Measurements from ENCODE around the gene ZNF839.

ZNF839 gene

DNA sequence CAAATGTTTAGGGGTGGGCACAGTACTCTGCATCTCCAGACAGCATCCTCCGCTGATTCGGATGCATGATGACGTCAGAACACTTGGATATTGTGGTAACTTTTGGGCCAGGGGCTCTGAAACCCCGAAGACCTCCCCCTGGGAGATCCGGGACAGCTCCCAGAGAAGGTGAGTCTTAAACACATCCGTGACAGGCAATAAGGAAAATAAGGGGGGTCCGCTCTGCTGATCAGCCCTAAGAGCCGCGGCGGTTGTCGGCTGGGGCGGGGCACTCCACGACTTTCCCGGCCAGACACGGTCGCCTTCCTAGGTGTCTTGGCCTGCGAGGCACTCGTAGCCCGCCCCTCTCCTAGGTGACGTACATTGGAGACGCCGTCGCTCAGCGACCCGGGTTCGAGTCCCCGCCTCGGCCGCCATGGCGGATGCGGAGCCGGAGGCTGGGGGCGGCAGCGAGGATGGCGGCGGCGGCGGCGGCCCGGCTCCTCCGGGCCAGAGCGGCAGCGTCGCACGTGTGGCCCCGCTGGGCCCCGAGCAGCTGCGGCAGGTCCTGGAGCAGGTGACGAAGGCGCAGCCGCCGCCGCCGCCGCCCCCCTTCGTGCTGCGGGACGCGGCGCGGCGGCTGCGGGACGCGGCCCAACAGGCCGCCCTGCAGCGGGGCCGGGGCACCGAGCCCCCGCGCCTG lies at the start of gene ZNF839:
ZNF839 (plus strand) TSS at position 396 of the 682 bp plus-strand sequence; CDS start at position 416, 20 bp downstream.
- no peaks in the 10 kb centered on the region for H3K27me3 ChIP-seq (ENCODE audit: insufficient read depth, poor library complexity, severe bottlenecking)
- peaks cover 10% of the 10 kb centered on the region; the same call in 1 of the 2 replicates for H3K36me3 ChIP-seq (ENCODE audit: low read depth)
- TF ChIP-seq CTCF (IDR thresholded peaks at IDR 0.05; ENCODE audit: poor library complexity, severe bottlenecking): no peak
- H3K9me3 ChIP-seq (ENCODE audit: severe bottlenecking): no peaks in the 10 kb centered on the region
- peak; percentile 41 for ATAC-seq (ENCODE audit: low read depth)
- H3K4me1 ChIP-seq (ENCODE audit: insufficient read depth, poor library complexity, severe bottlenecking): peaks cover 18% of the 10 kb centered on the region
- H3K27ac ChIP-seq (ENCODE audit: poor library complexity, severe bottlenecking): peak within 1 kb of the TSS; percentile 67
- H3K4me3 ChIP-seq (ENCODE audit: severe bottlenecking): peak within 1 kb of the TSS; percentile 98
- peak; percentile 96 for DNase-seq (ENCODE audit: low spot score)

DNA sequence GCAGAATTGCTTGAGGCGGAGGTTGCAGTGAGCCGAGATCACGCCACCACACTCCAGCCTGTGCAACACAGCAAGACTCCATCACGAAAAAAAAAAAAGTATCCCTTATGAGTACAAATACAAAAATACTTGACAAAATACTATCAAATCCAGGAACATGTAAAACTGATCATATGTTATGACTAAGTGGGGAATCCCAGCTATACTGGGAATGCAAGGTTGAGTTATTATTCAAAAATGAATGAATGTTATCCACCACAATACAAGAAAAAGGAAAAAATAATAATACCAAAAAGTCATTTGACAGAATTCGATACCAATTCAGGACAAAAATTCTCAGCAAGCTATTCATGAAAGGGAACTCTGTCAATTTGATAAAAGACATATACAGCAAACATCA lies 47.2 kb upstream of the ZNF839 start:
- no peak overlapping the region for H3K4me3 ChIP-seq (ENCODE audit: severe bottlenecking)
- DNase-seq (ENCODE audit: low spot score) (no peak), ATAC-seq (ENCODE audit: low read depth) (0 out of 3 replicates have a peak, but pooled peaks have one; percentile 35)
- no peak for TF ChIP-seq CTCF (IDR thresholded peaks at IDR 0.05; ENCODE audit: poor library complexity, severe bottlenecking)
- H3K4me1 ChIP-seq (ENCODE audit: insufficient read depth, poor library complexity, severe bottlenecking): peaks cover 19% of the 10 kb centered on the region
- H3K27me3 ChIP-seq (ENCODE audit: insufficient read depth, poor library complexity, severe bottlenecking): no peaks in the 10 kb centered on the region
- peak overlapping the region; percentile 15 for H3K27ac ChIP-seq (ENCODE audit: poor library complexity, severe bottlenecking)
- peaks cover 13% of the 10 kb centered on the region for H3K36me3 ChIP-seq (ENCODE audit: low read depth)
- no peaks in the 10 kb centered on the region for H3K9me3 ChIP-seq (ENCODE audit: severe bottlenecking)

DNA sequence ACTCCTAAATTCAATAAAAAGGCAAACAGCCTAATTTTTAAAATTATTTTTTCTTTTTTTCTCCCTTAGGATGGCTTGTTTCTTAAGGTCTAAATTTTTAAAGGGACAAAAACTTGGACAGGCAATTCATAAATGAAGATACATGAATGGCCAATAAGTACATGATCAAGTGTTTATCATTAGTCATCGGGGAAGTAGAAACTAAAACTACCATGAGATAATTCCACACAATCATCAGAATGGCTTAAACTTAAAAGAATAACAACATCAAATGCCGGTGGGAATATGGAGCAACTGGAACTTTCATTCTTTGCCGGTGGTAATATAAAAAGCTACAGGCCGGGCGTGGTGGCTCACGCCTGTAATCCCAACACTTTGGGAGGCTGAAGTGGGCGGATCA lies 43.7 kb upstream of the ZNF839 start:
- TF ChIP-seq CTCF (IDR thresholded peaks at IDR 0.05; ENCODE audit: poor library complexity, severe bottlenecking): no peak
- peak overlapping the region; percentile 100 for H3K27ac ChIP-seq (ENCODE audit: poor library complexity, severe bottlenecking)
- no peaks in the 10 kb centered on the region for H3K9me3 ChIP-seq (ENCODE audit: severe bottlenecking)
- peaks cover 44% of the 10 kb centered on the region for H3K4me1 ChIP-seq (ENCODE audit: insufficient read depth, poor library complexity, severe bottlenecking)
- DNase-seq (ENCODE audit: low spot score) (no peak), ATAC-seq (ENCODE audit: low read depth) (no peak)
- H3K27me3 ChIP-seq (ENCODE audit: insufficient read depth, poor library complexity, severe bottlenecking): no peaks in the 10 kb centered on the region
- no peak overlapping the region for H3K4me3 ChIP-seq (ENCODE audit: severe bottlenecking)
- peaks cover 23% of the 10 kb centered on the region for H3K36me3 ChIP-seq (ENCODE audit: low read depth)

DNA sequence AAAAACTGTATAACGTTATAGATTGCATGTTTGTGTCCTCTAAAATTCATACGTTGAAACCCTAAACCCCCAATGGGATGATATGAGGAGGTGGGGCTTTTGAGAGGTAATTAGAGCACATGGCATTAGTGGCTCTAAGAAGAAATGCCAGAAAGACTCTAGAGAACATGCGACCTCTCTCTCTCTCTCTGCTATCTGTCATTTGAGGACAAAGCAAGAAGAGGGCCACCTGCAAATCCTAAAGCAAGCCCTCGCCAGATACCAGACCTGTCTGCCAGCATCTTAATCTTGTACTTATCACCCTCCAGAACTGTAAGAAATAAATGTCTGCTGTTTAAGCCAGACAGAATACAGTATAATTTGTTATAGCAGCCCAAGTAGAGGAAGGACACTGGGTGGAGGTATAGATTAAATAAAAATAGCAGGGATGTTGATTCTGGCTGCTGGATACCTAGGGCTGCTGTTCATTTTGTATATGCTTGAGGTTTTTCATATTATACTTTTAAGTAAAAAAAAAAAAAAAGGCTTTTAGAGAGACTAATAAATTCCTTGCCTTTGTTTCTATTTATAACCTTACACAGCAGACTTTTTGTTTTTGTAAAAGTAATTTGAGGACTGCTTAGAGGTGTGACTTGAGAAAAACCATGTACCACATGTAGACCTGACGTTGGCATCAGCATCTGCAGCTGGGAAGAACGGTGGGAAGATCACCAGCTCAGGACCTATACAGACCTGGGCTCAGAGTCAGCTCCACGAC lies 41.5 kb upstream of the ZNF839 start:
- DNase-seq (ENCODE audit: low spot score) (no peak), ATAC-seq (ENCODE audit: low read depth) (no peak)
- H3K36me3 ChIP-seq (ENCODE audit: low read depth): peaks cover 38% of the 10 kb centered on the region
- no peak overlapping the region for H3K4me3 ChIP-seq (ENCODE audit: severe bottlenecking)
- peaks cover 49% of the 10 kb centered on the region for H3K4me1 ChIP-seq (ENCODE audit: insufficient read depth, poor library complexity, severe bottlenecking)
- H3K27me3 ChIP-seq (ENCODE audit: insufficient read depth, poor library complexity, severe bottlenecking): no peaks in the 10 kb centered on the region
- TF ChIP-seq CTCF (IDR thresholded peaks at IDR 0.05; ENCODE audit: poor library complexity, severe bottlenecking): no peak
- peak overlapping the region; percentile 100 for H3K27ac ChIP-seq (ENCODE audit: poor library complexity, severe bottlenecking)
- H3K9me3 ChIP-seq (ENCODE audit: severe bottlenecking): no peaks in the 10 kb centered on the region

GRCh38 chr14:102278631-102278935 lies 41.0 kb upstream of the ZNF839 start:
- Histone ChIP-seq H3K9me3 (ENCODE audit: severe bottlenecking) (no peaks in the 10 kb centered on the region), H3K4me1 (ENCODE audit: insufficient read depth, poor library complexity, severe bottlenecking) (peaks cover 54% of the 10 kb centered on the region), H3K36me3 (ENCODE audit: low read depth) (peaks cover 38% of the 10 kb centered on the region), H3K27ac (ENCODE audit: poor library complexity, severe bottlenecking) (peak overlapping the region; percentile 100), H3K27me3 (ENCODE audit: insufficient read depth, poor library complexity, severe bottlenecking) (no peaks in the 10 kb centered on the region), H3K4me3 (ENCODE audit: severe bottlenecking) (no peak overlapping the region)
- DNase-seq (ENCODE audit: low spot score): no peak
- TF ChIP-seq CTCF (IDR thresholded peaks at IDR 0.05; ENCODE audit: poor library complexity, severe bottlenecking): no peak
- no peak for ATAC-seq (ENCODE audit: low read depth)
